GM19035 (cell line): ENCODE data around the gene SH3BGRL3.
"Not testable (repeated sequence)": the region's sequence is repeated elsewhere in the genome, so short reads cannot be mapped to it uniquely, and the experiment has no call there.

ENCODE experiments used
- ATAC-seq: cut with Tn5 transposase; IDR thresholded peaks from one replicate; pipeline ENCODE4 v1.9.1; 2021; ENCODE audit not compliant: unreplicated experiment

Gene SH3BGRL3

DNA sequence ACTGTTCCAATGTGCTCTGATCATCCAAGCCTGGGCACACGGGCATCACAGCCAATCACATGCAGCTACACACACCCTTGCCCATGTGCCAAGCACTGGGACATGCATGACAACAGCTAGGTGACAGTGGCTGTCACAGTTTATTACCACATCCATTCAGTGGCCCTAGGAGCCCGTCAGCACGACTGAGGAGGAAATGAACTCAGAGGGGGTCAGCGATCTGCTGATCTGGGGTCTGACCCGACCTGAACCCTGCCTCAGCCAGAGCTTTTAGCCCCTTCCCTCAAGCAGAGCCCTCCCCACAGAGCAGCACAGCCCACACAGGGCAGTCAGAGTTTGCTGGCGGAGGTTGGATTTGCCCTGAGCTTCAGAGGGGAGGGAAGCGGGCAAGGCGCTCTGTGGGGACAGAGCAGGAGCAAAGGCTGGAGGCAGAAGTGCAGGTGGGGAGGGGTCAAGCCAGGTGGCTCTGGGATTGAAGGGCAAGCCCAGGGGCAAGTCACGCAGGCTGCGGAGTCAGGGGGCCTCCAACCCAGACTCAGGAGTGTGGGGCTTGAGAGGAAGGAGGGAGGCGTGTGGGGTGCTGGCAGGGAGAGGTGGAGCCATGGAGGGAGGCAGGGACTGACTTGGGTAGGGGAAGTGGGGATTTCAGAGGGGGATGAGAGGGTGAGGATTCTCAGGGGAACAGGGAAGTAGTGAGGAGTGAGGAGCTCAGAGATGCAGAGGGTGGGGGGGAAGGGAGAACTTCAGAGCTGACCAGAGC lies 10.4 kb downstream of the SH3BGRL3 start:
- no peak for ATAC-seq

DNA sequence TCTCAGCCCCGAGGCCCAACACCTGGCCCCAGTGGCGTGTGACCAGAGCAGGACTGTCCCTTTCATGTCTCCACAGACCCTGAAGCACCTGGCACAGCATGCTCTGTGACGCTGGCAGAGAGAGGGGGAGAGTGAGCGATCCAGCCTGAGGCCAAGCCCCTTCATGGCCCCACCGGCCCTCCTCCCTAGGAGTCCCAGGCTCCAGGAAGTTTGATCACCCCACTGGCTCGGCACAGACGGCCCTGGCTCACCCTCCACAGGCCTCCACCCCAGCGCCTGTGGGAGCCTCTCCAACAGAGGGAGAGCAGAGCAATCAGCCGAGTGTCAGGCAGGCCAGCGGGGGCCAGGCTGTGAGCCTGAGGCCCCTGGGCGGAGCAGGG lies 11.0 kb downstream of the SH3BGRL3 start:
- ATAC-seq: no peak

DNA sequence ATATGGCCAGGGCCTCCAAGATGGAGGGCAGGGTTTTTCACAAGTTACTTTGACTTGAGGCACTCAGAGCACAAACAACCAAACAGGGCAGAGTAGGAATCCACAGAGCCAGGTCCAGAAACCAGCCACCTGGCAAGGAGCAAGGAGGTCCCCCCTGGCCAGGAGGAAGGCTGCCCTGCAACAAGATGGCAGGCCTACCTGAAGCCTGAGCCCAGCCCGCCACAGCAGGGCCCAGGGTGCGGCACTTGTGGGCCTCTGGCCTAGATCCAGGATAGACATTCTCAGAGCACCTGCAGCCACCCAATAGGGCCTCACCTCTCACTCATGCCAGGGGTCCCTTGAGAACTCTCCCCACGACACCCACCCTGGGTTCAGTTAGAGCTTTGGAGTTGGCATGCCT lies 11.5 kb downstream of the SH3BGRL3 start:
- ATAC-seq: no peak

DNA sequence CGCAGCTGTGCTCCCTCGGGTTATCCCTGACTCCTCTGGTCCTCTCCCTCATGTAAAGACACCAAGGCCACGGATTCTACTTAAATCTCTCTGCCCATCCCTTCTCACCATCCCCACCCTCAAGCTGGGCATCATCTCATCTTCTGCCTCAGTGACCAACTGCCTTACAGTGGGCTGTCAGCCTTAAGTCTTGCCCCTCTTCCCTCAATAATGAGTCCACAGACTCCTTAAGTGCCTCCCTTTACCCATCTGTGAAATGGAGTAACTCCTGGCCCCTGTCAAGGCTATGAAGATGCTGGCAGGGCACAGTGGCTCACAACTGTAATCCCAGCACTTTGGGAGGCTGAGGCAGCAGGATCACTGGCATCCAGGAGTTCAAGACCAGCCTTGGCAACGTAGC lies 12.1 kb downstream of the SH3BGRL3 start:
- no peak for ATAC-seq

DNA sequence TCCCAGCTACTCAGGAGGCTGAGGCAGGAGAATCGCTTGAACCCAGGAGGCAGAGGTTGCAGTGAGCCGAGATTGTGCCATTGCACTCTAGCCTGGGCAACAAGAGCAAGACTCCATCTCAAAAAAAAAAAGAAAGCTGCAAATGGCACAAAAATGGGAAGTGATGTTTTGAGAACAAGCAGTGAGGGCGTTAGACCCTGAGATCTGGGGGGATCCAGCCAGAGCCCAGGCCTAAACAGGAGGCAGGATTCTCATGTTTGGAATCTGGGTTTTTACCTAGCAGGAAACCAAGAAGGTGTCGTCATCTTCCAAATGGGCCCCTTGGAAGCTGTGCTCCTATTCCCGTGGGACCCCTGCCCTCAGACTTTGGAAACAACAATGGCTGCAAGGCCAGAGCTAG lies 12.8 kb downstream of the SH3BGRL3 start:
- ATAC-seq: not testable (repeated sequence)

DNA sequence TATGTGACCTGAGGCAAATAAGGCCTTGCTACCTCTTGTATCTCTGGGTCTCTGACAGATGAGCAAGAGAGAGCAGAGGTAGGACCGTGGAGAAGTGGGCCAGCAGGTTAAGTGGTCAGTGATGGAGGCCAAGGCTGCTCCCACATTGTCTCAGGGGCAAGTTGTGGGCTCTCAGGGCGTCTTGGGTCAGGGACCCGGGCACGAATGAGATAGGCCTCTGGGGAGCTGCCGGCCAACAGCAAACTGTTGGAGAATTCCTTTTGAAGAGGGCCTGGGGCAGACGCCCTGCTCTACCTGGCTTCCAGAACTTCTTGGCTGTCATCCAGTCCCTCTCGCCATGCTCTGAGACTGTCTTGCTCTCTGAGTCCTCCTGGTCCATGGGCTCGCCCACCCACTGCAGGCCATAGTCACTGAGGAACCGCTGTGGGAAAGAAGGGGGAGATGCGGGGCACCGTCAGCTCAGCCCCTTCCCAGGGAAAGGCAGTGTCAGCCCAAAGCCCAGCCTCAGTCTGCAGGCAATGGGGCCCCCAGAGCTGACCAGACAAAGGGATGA lies 14.1 kb downstream of the SH3BGRL3 start:
- no peak for ATAC-seq

DNA sequence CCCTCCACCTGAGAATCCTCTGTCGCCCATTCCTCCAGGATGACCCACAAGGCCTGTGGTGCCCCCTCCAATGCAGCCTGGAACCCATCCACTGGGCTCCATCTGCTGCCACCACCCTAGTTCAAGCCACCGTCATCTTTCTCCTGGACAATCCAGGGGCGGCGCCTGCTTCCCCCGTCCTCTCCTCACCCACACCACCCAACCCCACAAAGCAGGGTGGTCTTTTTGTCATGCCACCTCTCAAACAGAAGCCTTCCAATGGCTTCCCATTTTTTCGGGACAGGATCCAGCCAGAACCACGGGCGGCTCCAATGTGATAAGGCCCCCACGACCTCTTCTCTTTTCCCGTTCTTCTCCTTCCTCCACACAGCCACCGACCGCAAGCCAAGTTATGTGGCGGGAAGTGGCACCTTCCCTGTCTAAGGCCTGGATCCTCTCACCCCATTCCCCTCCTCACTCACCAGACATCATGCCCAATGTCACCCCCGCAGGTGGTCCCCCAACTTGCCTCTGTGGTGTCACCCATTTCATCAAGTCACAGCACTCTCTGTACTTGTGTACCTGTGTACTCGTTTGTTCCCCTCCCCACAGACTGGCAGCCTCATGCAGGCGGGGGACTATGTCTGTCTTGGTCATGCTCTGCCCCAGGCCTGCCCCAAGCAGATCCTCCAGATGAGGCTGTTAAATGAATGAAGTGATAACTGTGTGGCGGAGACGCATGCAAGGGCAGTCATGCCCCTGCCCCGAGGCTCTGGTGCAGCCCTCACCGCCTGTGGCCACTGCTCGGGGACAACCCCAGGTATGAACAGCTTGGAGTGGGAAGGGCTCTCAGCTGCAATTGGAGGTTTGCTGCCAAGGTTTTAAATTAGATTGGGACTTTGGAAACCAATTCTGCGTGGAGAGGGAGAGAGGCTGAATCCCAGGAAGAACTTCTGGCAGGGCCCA lies 15.6 kb downstream of the SH3BGRL3 start:
- ATAC-seq: no peak

DNA sequence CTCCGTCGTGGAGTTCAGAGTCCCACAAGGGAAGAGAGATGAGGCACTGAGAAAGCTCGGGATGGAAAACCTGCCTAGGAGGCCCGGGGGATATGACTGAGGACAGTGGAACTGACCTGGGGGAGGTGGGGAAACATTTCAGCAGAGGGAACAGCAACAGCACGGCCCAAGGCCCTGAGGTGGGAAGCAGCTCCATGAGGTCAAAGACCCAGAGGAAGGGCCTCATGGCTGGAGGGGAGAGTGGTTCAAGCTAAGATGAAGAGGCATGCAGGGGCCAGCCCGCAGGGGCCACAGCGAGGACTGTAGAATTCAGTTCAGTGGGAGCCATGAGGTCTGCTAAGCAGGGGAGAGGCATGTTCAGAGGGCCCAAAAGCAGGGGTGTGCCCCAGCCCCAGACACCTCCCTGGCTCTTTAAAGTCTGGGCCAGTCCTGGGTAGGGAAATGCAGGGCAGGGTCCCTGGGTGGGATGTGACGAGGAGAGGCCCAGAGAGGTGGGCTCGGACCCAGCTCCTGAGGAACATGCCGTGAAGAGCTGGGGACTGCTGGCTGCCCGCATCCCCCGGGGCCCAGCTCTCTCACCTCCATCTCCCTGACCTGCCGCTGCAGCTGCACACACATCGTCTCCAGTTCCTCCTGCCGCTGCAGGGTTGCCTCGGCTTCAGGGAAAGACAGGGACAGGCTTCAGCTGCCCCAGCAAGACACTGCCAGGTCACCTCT lies 16.6 kb downstream of the SH3BGRL3 start:
- no peak for ATAC-seq

DNA sequence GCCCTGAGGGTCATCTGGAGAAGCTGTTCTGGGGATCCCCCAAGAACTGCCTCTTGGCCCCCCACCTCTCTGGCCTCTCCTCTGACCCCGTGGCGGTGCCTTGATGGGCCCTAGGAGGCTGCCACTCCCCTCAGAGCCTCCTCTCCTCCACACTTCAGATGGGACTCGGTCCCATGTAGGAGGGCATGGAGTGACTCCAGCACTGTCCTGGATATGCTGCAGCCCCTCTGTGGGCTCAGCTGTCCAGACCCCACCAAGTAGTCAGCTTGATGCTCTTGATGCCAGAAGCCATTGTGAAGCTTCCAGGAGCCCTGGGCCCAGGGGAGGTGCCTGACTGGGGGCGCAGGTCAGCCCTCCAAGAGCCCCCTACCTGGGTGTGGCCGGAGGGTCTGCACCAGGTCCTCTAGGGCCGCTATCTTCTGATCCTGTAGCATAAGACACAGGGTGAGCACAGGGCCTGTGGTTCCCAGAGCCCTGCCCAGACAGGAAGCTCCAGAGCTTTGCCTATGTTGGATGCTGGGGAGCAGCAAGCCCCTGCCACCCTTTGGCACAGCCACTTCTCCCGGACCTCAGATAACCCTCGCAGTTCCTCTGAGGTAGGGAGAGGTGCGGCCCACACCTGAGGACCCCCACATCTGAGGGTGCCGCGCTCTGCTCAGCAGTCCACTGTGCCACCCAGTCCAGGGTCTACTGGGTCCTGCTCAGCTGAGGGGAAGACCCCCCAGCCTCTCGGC lies 17.3 kb downstream of the SH3BGRL3 start:
- no peak for ATAC-seq

DNA sequence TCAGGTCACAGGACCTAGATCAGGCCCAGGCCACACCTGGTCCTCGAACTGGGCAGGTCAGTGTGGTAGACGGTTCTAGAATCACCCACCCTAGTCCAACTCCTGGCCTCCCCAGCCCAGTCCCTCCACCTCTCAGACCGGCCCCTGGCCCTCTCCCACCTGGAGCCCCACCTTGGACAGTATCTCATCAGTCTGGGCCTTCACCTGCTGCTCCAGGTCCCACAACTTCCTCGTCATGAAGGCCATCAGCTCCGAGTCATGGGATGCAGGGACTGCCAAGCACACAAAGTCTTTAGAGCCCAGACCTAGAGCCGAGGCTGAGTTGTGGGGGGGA lies 17.9 kb downstream of the SH3BGRL3 start:
- no peak for ATAC-seq

DNA sequence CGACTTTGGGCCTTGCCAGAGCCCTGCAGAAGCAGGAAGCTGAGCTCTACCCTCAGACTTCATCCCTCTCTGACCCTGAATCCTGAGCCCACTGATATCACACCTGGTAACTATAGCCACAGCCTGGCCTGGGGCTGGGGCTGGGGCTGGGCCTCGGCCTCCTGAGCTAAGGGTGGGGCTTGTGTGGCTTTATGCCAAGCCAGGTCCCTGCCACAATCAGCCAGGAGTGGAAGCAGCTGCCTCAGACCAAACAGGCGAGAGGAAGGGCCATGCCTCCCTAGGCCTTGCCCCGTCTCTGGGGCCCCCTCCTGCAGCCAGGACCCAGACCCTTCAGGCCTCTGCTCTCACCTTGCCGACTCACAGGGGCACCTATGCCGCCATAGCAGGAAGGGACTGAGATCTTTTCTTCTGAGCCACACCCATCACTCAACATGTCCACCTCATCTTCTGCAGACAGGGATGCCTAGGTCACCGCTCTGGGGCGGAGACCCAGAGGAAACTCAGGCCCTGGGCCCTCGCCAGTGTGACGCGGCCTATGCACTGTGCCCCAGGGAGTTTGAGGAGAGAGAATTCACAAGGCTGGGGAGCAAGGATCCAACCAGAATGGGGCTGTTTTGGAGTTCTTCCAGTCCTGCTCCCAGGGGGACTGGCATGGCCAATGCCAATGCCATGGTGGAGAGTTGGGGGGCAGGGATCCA lies 20.8 kb downstream of the SH3BGRL3 start:
- ATAC-seq: no peak

DNA sequence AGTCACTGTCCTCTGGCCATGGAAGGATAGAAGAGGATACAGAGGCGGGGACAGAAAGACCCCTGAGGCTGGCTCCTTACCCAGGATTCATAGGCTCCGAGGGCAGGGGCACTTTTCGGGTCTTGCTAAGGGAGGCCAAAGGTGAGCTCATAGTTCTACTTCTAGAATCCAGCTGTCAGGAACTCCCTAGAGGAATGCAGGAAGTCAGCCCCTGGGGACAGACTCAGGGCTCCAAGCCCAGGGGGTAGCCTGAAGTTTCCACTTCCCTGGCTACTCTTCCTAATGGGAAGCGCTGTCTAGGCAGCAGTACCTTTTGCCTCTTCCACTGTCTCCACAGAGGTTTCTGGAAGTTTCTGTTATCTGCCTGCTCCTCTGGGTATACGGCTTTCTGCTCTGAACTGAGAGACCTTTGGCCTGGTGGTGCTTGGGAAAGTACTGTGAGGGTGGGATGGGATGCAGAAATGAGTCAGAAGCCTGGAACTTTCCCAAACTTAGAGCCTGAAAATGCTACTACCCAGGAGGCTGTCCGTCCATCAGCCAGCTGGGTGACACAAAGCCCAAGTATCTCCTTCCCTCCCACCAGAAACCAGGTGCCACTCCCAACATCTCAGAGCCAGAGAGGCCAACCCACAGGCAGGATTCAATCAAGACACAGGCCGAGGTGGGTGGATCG lies 23.0 kb downstream of the SH3BGRL3 start:
- ATAC-seq: no peak

DNA sequence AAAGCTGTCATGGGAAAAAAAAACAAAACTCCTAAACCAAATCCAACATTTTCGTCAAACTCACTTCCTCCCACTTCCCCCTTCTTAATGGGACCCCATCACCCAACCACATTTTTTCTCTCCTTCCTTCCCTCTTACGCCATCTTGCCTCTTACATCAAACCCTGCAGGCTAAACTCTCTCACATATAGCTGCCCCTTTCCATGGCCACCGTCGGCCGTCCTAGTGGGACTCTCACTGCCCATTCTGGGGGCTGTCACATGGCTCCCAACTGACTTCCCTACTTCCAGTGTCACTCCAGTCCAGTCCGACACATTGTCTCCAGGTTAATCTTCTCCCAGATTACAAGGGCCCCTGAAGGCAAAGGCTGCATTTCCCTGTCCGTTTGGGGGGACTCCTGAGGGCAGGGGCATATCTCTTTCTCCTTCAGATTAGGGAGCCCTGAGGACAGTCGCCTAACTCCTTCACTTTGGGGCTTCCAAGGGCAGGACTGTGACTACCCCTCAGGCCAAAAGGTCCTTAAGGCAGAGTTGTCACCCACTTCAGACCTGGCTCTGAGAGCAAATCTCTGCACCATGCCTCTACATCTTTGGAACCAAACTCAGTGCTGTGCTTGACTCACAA lies 25.9 kb downstream of the SH3BGRL3 start:
- ATAC-seq: no peak

DNA sequence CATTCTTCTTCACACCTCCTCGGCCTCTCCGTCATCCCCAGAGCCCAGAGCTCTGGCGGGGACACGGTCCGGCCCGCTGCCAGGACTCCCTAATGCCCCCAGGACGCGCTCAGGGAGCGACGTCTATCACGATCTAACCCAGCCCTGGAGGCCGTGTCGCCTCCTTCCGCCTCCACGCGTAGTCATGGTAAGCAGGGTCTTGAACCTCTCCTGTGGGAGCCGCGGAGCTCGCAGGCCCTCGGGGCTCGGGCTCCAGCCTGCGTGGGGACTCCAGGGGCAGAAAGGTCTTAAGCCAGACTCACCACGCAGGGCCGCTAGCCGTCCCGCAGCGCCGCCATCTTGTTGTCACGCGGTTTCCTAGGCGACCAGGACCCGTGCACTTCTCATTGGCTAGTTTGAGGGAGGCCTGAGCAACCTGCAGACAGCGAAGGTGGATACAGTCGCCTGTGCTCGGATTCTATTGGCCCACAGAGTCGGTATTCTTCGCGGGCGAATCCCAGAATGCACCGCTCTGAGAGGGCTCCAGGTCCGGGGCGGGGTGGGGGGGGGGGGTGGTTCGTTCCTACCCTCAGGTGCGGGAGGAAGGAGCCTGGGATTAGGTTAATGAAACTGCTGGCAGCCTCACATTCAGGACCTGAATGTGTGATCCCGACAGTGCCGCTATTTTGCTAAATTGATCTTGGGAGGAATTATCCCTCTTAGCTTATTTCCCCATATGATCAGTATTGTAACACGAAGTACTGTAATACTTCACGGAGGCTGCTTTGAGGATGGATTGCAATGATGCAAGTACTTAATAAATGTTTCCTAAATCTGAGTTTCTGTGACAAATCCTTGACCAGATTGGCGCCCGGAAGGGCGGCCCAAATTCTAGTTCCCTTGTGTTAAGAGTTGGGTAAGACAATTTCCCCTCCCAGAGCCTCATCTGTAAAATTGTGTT lies 26.7 kb downstream of the SH3BGRL3 start, which contains the start of gene UBXN11:
UBXN11 (minus strand) TSS at position 347 of the 940 bp plus-strand sequence. CDS start 3,753 bp downstream, outside the sequence.
- peak; percentile 99 for ATAC-seq

DNA sequence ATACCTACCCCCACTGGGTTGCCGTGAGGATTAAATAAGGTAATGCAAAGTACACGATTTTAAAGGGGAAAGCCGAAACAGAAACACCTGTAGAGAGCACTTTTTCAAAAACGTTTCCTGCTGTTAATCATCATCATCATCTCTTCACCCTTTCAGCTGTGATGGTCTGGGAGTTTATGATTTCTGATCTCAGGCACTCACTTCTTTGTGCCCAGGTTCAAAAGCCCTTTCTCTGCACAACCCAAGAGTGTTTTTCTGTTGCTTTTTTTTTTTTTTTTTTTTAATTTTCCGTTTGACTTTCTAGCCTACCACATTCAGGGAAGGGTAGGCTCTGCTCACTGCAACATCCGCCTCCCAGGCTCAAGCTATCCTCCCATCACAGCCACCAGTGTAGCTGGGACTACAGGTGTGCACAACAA lies 27.5 kb downstream of the SH3BGRL3 start:
- ATAC-seq: no peak

DNA sequence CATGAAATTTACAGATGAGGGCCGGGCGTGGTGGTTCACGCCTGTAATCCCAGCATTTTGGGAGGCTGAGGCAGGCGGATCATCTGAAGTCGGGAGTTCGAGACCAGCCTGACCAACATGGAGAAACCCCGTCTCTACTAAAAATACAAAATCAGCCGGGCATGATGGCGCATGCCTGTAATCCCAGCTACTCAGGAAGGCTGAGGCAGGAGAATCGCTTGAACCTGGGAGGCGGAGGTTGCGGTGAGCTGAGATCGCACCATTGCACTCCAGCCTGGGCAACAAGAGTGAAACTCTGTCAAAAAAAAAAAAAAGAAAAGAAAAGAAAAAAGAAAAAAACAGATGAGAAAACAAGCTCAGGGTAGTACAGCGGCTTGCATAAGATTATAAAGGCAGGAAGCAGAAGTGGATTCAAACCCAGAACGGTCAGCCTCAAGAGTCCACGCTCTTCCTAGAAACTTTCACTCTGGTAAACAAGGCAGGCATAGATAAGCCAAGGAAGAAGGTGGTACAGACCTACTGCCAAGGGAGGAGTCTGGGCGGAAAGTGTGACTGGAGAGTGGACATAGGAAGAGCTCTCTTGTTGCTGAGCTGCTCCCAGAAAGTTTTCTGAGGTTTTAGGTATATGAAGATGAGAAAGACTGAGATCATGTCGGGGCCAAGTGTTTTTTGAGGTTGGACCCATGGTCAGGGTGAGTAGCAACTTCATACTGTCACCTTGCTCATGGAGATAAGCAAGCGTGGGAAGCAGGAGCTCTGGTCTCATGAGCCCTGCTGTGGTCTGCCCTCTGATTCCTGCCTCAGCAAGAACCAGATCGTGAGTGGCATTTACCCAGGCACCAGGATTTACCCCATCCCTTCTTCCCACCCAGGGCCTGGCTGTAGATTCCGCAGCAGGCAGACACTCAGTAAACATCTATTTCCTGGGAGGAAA lies 28.3 kb downstream of the SH3BGRL3 start:
- ATAC-seq: not testable (repeated sequence)

DNA sequence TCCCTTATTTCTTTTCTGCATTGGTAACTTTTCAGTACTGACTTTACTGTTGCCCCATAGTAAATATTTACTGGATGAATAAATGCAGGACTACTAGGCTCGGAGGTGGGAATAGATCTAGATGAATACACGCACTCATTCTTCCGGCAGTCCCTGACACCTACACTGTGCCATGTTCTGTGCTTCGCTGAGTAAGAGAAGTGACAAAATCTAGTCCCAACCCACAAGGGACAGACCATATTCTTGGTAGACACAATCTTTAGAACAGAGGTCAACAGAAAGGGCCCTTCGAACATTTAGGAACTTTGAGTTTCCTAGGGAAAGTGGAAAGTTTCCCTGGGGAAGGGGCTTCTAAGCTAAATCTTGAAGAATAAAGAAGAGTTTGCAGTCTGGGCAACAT lies 34.6 kb downstream of the SH3BGRL3 start:
- no peak for ATAC-seq
